ENCODE results near the gene STAB2.

The STAB2 gene

GRCh38 chr12:103811791-103812190 is 224.7 kb downstream of the STAB2 start:
- Histone ChIP-seq H3K9ac (ENCODE audit: low read length) (no peak overlapping the region), H3K36me3 (ENCODE audit: control insufficient read depth, insufficient read depth, low read length) (no peaks in the 10 kb centered on the region), H3K4me3 (ENCODE audit: low read length) (no peak overlapping the region), H3K27me3 (ENCODE audit: control insufficient read depth, insufficient read depth, low read length) (no peaks in the 10 kb centered on the region), H3K9me3 (ENCODE audit: control insufficient read depth, low read length) (no peaks in the 10 kb centered on the region), H3K4me1 (ENCODE audit: control insufficient read depth, insufficient read depth, low read length) (peaks cover 4% of the 10 kb centered on the region)

DNA sequence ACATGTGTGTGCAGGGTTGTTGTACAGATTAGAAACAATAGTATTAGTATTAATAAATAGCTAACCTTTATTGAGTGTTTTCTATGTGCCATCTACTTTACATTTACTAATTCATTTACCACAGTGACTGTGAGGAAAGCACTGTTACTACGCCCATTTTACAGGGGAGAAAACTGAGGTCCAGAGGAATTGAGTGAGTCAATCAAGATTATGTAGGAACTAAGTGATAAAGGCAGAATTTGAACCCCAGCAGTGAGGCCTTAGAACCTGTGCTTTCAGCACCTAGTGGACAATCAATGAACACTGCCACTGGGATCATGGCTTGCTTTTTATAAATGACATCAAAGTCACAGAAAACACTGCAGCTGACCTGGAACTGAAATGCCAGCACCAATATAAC is 225.7 kb downstream of the STAB2 start:
- no peaks in the 10 kb centered on the region for H3K9me3 ChIP-seq (ENCODE audit: control insufficient read depth, low read length)
- H3K27me3 ChIP-seq (ENCODE audit: control insufficient read depth, insufficient read depth, low read length), result no peaks in the 10 kb centered on the region
- H3K9ac ChIP-seq (ENCODE audit: low read length), result no peak overlapping the region
- peaks cover 4% of the 10 kb centered on the region for H3K4me1 ChIP-seq (ENCODE audit: control insufficient read depth, insufficient read depth, low read length)
- H3K36me3 ChIP-seq (ENCODE audit: control insufficient read depth, insufficient read depth, low read length), result no peaks in the 10 kb centered on the region
- H3K4me3 ChIP-seq (ENCODE audit: low read length), result no peak overlapping the region

GRCh38 chr12:103813426-103813825 is 226.4 kb downstream of the STAB2 start:
- peaks cover 4% of the 10 kb centered on the region for H3K4me1 ChIP-seq (ENCODE audit: control insufficient read depth, insufficient read depth, low read length)
- H3K4me3 ChIP-seq (ENCODE audit: low read length), result no peak overlapping the region
- no peaks in the 10 kb centered on the region for H3K27me3 ChIP-seq (ENCODE audit: control insufficient read depth, insufficient read depth, low read length)
- H3K9me3 ChIP-seq (ENCODE audit: control insufficient read depth, low read length), result no peaks in the 10 kb centered on the region
- no peaks in the 10 kb centered on the region for H3K36me3 ChIP-seq (ENCODE audit: control insufficient read depth, insufficient read depth, low read length)
- no peak overlapping the region for H3K9ac ChIP-seq (ENCODE audit: low read length)

DNA sequence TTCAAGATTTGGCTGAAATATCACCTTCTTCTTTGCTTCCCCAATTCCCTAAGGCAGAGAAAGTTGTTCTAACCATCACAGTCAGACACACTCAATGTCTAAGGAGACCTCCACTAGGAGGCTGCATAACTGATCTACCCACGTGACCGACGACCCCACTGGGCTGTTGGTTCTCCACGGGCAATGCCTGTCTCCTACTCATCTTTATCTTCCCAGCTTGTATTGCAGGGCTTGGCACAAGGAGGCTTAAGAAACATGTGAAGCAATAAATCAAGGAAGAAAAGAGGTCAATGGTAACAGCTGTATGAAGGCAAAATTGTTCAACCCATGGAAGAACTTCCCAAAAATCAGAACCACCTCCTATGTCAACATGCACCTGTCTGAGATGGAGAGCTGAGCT is 226.9 kb downstream of the STAB2 start:
- Histone ChIP-seq H3K9me3 (ENCODE audit: control insufficient read depth, low read length) (no peaks in the 10 kb centered on the region), H3K9ac (ENCODE audit: low read length) (no peak overlapping the region), H3K4me3 (ENCODE audit: low read length) (no peak overlapping the region), H3K4me1 (ENCODE audit: control insufficient read depth, insufficient read depth, low read length) (peaks cover under 1% of the 10 kb centered on the region), H3K36me3 (ENCODE audit: control insufficient read depth, insufficient read depth, low read length) (no peaks in the 10 kb centered on the region), H3K27me3 (ENCODE audit: control insufficient read depth, insufficient read depth, low read length) (no peaks in the 10 kb centered on the region)

DNA sequence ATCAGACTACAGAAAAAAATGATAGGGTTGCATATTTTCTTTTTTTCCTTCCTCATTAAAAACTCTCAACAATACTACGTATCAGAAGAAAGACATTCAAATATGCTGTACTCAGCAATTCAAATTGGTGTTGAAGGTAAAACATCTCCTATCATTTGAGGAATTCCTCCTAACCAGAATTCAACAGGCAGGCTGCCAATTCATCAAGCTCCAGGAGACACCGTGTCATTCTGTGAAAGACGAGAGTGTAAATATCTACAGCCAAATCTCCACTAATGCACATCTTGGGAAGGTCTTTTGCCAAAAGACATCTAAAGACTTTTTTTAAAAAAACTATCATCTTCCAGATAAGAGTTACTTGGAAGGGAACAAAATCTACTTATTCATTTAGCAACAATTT is 227.4 kb downstream of the STAB2 start:
- H3K4me1 ChIP-seq (ENCODE audit: control insufficient read depth, insufficient read depth, low read length), result no peaks in the 10 kb centered on the region

More for the DNA sequence above, 227.4 kb downstream of the STAB2 start:
- H3K9me3 ChIP-seq (ENCODE audit: control insufficient read depth, low read length), result no peaks in the 10 kb centered on the region
- H3K36me3 ChIP-seq (ENCODE audit: control insufficient read depth, insufficient read depth, low read length), result no peaks in the 10 kb centered on the region
- H3K27me3 ChIP-seq (ENCODE audit: control insufficient read depth, insufficient read depth, low read length), result no peaks in the 10 kb centered on the region
- H3K9ac ChIP-seq (ENCODE audit: low read length), result no peak overlapping the region
- H3K4me3 ChIP-seq (ENCODE audit: low read length), result no peak overlapping the region

Measured in mucosa of stomach (tissue), 1 donor.